Measurements from ENCODE around the gene MC1R. TPM values are rescaled to one million over a fixed set of nuclear protein-coding genes. Genes with fewer than 3 reads are reported as not detected.

MC1R gene
- total RNA-seq, 1 experiment from 2014 or later = 3.8 TPM

Other genes starting within 250 kb of the MC1R start
- gene CDK10, start 232.2 kb upstream of the MC1R start, total RNA-seq (2021) = 79.8 to 102 TPM (median 81.6 TPM) in 3 replicates
- gene SPATA2L, start 217.2 kb upstream of the MC1R start, total RNA-seq (2021) = 12.1 to 15.7 TPM (median 14.1 TPM) in 3 replicates
- 3.8 to 5.6 TPM (median 4.2 TPM) in 3 replicates for gene VPS9D1, start 198.0 kb upstream of the MC1R start, total RNA-seq (2021)
- gene ZNF276, start 197.3 kb upstream of the MC1R start, total RNA-seq (2021) = 13.9 to 17.2 TPM (median 16.6 TPM) in 3 replicates
- 90.5 to 98.7 TPM (median 90.8 TPM) in 3 replicates for gene FANCA, start 102.2 kb upstream of the MC1R start, total RNA-seq (2021)
- 19.7 to 21.1 TPM (median 20.5 TPM) in 3 replicates for gene SPIRE2, start 90.4 kb upstream of the MC1R start, total RNA-seq (2021)
- gene TCF25, start 45.3 kb upstream of the MC1R start, total RNA-seq (2021) = 113 to 155 TPM (median 127 TPM) in 3 replicates
- gene TUBB3, start 4.5 kb downstream of the MC1R start, total RNA-seq (2021) = 150 to 209 TPM (median 163 TPM) in 3 replicates
- gene DEF8, start 29.9 kb downstream of the MC1R start, total RNA-seq (2021) = 64.5 to 64.7 TPM (median 64.6 TPM) in 3 replicates
- 74.8 to 77.0 TPM (median 75.0 TPM) in 3 replicates for gene DBNDD1, start 100.6 kb downstream of the MC1R start, total RNA-seq (2021)
- gene PRDM7, start 158.5 kb downstream of the MC1R start, total RNA-seq (2021) = 0.07 TPM in 1 of 3 replicates, not detected in the others

Measured in WTC11 (cell line).